GM18520 (cell line): ENCODE measurements around the gene WWTR1.

ENCODE experiments used
- ATAC-seq: cut with Tn5 transposase; IDR thresholded peaks from one replicate; pipeline ENCODE4 v1.9.1; 2021; ENCODE audit not compliant: unreplicated experiment

The WWTR1 gene

DNA sequence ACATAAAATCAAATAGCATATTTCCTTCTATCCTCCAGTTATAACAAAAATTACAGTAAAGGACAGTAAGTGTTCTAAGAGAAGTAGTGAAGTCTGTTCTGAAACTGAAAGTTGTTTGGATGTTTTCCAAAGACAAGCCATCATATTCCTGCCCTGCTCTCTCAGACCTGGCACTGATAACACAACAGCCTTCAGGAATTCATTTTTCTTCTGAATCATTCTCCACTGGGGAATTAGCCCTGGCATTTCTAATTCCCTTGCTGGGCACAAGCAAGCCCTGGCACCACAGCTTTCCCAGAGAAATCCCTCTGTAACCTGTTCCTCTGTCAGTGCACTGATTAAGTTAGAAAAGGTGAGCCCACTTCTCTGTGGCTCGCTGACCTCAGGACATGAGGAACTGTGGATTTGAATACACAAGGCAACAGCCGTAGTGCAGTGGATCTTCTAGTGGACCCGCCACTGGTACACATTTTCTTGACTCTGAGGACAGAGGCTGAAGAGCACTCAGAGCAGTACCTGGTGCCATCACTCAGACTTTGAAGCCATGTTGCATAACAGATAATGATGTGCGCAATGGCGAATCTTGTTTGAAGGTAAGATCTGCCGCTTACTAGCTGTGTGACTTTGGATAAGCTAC, 61.6 kb downstream of the WWTR1 start:
- no peak for ATAC-seq

DNA sequence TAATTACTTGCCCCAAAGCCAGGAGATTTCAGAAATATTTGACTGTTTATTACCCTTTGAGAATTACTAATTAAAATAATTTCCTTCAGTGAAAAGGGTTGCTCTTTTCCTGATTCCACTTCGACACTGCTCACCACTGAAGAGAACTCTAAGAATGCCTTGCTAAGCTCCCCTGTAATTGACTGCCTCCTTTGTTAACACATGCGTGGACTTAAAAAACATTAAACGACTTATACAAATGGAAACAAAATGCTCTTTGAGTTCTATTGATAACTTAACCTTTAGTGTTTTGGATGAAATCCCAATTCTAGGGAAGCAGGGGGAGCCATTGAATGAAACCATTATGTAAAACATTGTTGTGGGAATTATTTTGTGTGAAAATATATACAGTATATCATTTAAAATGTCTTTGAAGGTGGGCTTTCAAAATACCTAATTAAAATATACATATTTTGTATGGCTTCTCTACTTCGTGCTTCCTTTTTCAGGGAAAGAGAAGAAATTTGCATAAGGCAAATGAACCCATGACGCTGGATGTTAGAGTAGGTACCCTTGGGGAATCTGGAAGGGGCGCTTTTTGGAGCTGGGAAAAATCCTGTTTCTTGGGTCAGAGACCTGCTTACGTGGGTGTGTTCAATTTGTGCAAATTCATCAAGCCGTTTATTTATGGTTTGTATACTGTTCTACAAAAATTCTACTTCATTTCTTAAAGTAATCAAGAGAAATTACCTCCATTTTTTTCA, 64.2 kb downstream of the WWTR1 start:
- ATAC-seq: no peak

- ATAC-seq: no peak
These were observed 65.0 kb downstream of the WWTR1 start for GRCh38 chr3:149592758-149593240.

- ATAC-seq: no peak
These were observed 67.0 kb downstream of the WWTR1 start for GRCh38 chr3:149590691-149591441.

GRCh38 chr3:149589332-149589731, 68.5 kb downstream of the WWTR1 start:
- ATAC-seq: no peak

DNA sequence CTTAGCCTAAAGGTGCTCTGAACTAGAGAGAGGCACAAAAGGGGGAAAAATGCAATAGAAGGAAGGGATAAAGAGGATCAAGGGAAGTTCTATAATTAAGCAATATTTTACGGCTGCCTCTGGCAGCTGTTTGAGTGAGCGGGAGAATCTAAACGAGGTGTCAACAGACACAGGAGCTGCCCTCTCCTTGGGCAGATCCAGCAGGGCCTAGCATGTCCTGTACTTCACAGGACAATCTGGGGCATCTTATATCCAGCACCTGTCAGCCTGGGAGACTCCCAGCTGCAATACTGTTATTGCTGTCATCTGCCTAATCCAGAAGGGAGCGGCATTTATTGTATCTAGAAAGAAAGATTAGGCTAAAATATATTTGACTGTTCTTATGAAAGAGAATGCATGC, 68.9 kb downstream of the WWTR1 start:
- no peak for ATAC-seq

DNA sequence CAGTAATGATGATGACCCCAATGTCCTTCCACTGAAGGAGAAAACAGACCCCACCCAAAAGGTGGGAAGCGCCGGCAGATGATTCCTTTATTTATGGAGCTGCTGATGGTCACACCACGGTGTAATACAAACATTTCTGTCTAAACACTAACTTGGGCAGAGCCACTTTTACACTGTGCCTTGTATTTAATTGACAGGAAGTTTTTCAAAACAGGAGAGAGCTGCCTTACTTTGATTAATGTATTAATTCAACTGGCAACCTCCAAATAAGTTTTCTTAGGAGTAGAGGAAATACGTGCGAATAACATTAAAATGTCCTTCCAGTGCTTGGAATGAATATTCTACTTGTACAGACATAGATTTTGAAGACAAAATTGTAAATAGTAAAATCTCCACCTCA, 70.4 kb downstream of the WWTR1 start:
- ATAC-seq: no peak

- no peak for ATAC-seq
These were observed 71.0 kb downstream of the WWTR1 start for GRCh38 chr3:149586871-149587270.

GRCh38 chr3:149585401-149585726, 72.5 kb downstream of the WWTR1 start:
- ATAC-seq: peak; percentile 82

GRCh38 chr3:149583921-149584635, 73.7 kb downstream of the WWTR1 start:
- no peak for ATAC-seq

GRCh38 chr3:149582395-149582794, 75.4 kb downstream of the WWTR1 start:
- no peak for ATAC-seq

DNA sequence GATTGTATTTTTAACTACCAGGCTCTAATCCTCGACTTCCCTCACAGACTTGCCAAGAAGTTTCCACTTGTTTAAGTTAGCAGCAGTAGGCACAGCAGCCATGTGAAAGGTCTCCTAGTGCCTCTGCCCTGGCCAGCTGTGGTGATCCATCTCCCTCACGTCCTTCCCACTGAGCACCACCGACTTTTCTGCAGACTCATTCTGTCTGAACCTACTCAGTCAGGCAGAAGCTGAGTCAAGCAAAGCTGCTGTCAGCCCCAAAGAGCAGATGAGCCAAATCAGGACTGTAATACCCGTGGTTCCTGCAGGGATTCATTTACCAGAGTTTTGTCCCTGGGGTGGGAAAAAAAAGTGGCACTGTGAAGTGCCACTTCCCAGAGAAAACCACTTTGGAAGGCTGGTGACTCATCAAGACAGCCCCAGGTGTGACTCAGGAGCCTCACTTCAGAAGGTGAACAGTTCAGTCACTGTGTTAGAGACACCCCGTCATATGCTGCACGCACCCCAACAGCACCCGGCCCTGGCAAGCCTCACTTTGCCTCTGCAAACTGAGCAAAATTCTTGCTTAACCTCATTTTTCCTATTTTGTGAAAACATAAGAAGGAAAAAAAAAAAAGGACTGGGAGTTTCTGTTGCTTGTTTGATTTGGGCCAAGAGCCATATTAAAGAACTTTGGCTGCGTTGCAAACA, 76.0 kb downstream of the WWTR1 start:
- ATAC-seq: no peak

GRCh38 chr3:149581248-149581647, 76.6 kb downstream of the WWTR1 start:
- ATAC-seq: no peak

DNA sequence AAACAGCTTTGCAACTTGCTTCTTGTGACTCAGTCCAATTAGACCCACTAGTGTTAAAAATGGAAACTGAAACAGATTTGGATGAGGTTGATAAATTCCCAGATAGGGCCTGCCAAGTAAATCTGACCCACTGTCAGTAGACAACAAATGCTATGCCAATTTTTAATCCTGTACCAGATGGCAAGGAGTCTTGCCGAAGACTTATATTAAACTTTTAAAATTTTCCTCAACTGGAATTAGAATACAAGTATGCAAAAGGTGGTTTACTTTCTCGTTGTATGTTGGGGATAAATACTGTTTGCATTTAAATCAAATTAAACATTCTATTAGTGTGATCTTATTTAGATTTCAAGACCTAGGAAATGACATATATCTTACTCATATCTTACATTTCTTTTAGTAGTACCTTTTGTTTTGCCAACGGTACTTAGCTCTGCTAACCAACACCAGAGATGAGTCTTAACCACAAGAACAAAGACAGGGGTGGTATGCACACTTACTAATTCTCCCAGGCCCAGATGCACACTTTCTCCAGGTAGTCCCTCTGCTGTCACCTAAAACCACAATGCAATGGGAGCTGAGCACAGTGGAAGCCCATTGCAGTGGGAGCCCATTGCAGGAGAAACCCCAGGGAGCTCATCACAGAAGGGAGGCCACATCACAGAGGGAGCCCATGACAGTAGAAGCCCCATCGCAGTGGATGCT, 77.8 kb downstream of the WWTR1 start:
- ATAC-seq: peak; percentile 57

- ATAC-seq: no peak
These were observed 78.7 kb downstream of the WWTR1 start for GRCh38 chr3:149579161-149579560.

- ATAC-seq: no peak
These were observed 80.0 kb downstream of the WWTR1 start for GRCh38 chr3:149577801-149578200.

GRCh38 chr3:149575961-149576564, 81.8 kb downstream of the WWTR1 start:
- ATAC-seq: no peak

DNA sequence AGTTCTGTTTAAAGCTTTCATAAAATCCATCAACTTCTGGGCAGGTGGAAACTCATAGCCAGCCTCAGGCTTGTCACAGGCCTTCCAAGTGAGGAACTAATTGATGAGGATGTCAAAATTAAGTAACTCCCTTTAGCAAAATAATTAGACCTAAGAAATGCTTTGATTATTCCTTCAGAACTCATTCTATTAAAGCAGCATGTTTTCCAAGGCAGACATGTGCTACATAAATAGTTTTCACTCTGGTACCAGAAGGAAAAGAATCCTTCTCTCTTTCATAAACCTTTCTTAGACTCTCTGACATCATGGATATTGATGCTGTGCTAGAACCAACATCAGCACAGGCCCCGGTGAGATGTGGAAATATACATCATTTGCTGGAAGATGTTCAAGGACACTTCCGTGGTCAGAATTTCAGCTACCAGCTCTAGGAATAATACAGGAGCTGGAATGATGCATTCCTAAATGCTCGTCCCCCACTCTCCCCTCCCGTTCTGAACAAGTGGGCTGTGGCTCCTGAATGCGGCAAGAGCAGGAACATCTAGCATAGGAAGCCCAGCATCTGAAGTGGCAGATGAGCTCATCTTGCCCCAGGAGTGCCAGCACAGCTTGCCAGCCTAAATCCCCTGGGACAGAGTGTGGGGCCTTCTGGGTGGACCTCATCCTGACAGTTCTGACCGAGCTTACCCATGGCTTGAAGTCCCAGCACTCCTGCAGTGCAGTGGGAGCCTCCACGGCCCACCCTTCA, 82.4 kb downstream of the WWTR1 start:
- ATAC-seq: no peak

DNA sequence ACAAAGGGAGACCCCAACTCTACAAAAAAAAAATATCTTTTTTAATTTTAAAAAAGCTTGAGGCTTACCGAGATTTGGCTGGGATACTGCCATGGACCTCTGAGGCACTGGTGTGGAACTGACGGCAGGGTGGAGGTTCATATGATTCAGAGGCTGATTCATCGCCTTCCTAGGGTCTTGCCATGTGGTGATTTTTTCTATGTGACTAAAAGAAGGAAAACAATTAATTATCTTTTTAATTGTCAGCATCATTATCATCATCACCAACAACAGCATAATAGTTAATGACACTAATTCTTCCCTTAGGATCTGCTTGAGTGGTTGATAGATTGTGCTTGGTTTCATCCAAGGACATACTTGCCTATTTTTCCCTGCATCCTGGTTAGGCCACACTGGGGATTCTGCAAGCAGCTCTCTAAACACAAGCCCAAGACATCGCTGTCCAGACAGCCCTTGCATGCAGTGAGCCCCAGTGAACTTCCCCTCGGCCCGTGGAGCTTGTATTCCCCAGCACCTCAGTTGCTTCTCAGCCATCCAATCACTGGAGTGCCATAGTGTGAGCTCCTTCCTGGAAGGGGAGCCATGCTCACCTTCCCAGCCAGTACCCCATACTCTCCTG, 84.9 kb downstream of the WWTR1 start:
- ATAC-seq: no peak
